ENCODE data around the gene ELL2. TPM values are rescaled to one million over a fixed set of nuclear protein-coding genes. Genes with fewer than 3 reads are reported as not detected.

ELL2 gene
- total RNA-seq, 1 donor from 2014 or later, result 4.6 TPM

DNA sequence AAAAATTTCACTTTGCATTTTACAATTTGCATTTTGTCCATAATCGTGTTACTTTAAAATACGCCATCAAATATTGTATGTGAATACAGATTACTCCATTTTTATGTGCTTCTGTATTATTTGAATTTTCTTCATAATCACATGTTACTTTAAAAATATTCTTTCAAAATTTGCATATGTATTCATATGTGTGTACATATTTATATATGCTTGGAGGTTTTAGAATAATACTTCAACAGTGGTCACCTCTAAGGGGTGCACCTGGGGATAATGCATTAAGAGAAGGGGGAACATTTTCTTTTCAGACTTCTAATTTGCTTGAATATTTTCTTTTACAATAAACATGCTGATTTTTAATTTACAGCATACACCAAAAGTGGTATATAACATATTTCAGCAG, 21.9 kb upstream of the ELL2 start:
- H3K27ac Mint-ChIP-seq (ENCODE audit: unreplicated experiment), result no peak overlapping the region
- no peaks in the 10 kb centered on the region for H3K9me3 Mint-ChIP-seq
- H3K4me3 Mint-ChIP-seq, result no peak overlapping the region
- H3K36me3 Mint-ChIP-seq (ENCODE audit: low read depth), result no peaks in the 10 kb centered on the region
- H3K4me1 Mint-ChIP-seq, result no peaks in the 10 kb centered on the region
- no peak for DNase-seq (ENCODE audit: low read depth, low spot score)
- no peaks in the 10 kb centered on the region for H3K27me3 Mint-ChIP-seq (ENCODE audit: low read depth)
- TF ChIP-seq, protein P1, sequence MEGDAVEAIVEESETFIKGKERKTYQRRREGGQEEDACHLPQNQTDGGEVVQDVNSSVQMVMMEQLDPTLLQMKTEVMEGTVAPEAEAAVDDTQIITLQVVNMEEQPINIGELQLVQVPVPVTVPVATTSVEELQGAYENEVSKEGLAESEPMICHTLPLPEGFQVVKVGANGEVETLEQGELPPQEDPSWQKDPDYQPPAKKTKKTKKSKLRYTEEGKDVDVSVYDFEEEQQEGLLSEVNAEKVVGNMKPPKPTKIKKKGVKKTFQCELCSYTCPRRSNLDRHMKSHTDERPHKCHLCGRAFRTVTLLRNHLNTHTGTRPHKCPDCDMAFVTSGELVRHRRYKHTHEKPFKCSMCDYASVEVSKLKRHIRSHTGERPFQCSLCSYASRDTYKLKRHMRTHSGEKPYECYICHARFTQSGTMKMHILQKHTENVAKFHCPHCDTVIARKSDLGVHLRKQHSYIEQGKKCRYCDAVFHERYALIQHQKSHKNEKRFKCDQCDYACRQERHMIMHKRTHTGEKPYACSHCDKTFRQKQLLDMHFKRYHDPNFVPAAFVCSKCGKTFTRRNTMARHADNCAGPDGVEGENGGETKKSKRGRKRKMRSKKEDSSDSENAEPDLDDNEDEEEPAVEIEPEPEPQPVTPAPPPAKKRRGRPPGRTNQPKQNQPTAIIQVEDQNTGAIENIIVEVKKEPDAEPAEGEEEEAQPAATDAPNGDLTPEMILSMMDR (conservative IDR thresholded peaks at IDR 0.05), result no peak

- Mint-ChIP-seq H3K27ac (ENCODE audit: unreplicated experiment) (no peak overlapping the region), H3K4me3 (no peak overlapping the region), H3K9me3 (no peaks in the 10 kb centered on the region), H3K4me1 (no peaks in the 10 kb centered on the region), H3K27me3 (ENCODE audit: low read depth) (no peaks in the 10 kb centered on the region), H3K36me3 (ENCODE audit: low read depth) (no peaks in the 10 kb centered on the region)
- TF ChIP-seq, protein P1 (conservative IDR thresholded peaks at IDR 0.05), result no peak
- DNase-seq (ENCODE audit: low read depth, low spot score), result no peak
These were observed 21.4 kb upstream of the ELL2 start for GRCh38 chr5:95983080-95983479.

DNA sequence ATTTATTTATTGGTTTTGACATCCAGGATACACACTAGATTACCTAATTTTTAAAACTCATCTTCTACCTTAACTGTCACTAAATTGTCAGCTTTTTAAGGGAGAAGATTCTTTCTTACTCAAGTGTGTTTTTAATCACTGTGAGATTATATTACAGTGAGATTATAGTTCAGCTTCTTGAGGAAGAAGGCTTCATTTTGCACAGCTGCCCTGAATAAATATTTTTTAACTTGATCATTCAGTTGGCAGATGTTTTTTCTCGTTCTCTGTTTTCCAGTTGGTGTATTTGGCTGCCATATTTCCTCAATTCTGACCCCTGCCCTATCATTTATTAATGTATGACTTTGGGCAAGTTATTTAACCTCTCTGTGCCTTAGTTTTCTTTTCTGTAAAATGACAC, 15.0 kb upstream of the ELL2 start:
- Mint-ChIP-seq H3K36me3 (ENCODE audit: low read depth) (no peaks in the 10 kb centered on the region), H3K4me1 (no peaks in the 10 kb centered on the region)

DNA sequence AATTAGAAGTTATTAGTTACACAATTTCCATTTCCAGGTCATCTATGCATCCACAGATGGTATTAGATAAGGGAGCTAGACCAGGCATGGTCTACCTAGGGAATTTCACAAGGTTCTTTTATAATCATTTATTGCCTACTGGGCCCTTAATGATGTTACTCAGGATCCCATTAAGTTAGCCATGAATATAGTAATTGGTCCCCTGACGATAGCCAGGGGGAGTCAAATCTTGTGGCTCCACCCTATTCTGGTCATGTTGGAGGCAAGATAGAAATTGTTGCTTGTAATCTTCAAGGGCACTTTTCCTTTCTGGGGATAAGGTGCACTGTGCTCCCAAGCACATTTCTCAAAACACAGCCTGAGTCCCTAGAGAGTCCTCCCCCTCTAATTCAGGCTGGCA, 14.1 kb upstream of the ELL2 start:
- Mint-ChIP-seq H3K36me3 (ENCODE audit: low read depth) (no peaks in the 10 kb centered on the region), H3K27me3 (ENCODE audit: low read depth) (no peaks in the 10 kb centered on the region), H3K4me1 (no peaks in the 10 kb centered on the region), H3K9me3 (peaks cover 5% of the 10 kb centered on the region), H3K4me3 (no peak overlapping the region), H3K27ac (ENCODE audit: unreplicated experiment) (no peak overlapping the region)
- no peak for DNase-seq (ENCODE audit: low read depth, low spot score)
- TF ChIP-seq, protein P1 (conservative IDR thresholded peaks at IDR 0.05), result no peak

More for the DNA sequence above, 15.0 kb upstream of the ELL2 start:
- no peak overlapping the region for H3K4me3 Mint-ChIP-seq
- H3K27ac Mint-ChIP-seq (ENCODE audit: unreplicated experiment), result no peak overlapping the region
- H3K9me3 Mint-ChIP-seq, result peaks cover 5% of the 10 kb centered on the region
- no peaks in the 10 kb centered on the region for H3K27me3 Mint-ChIP-seq (ENCODE audit: low read depth)
- no peak for DNase-seq (ENCODE audit: low read depth, low spot score)
- TF ChIP-seq, protein P1 (conservative IDR thresholded peaks at IDR 0.05), result no peak

GRCh38 chr5:95973793-95974325, 12.2 kb upstream of the ELL2 start:
- no peak for DNase-seq (ENCODE audit: low read depth, low spot score)
- Mint-ChIP-seq H3K9me3 (peaks cover 5% of the 10 kb centered on the region), H3K27ac (ENCODE audit: unreplicated experiment) (no peak overlapping the region), H3K27me3 (ENCODE audit: low read depth) (no peaks in the 10 kb centered on the region), H3K4me3 (no peak overlapping the region), H3K4me1 (no peaks in the 10 kb centered on the region), H3K36me3 (ENCODE audit: low read depth) (no peaks in the 10 kb centered on the region)
- TF ChIP-seq, protein P1 (conservative IDR thresholded peaks at IDR 0.05), result no peak

Data from neural crest cell (in vitro differentiated cells).